Subcutaneous abdominal adipose tissue (tissue), 5 donors: Measurements from ENCODE around the gene DNAH17.

Source experiments
- H3K27ac ChIP-seq: one replicate; pipeline ENCODE4 v1.7.0; 2013; ENCODE audit warnings: low read depth, mild to moderate bottlenecking, inconsistent platforms, low read length, moderate library complexity
- H3K27me3 ChIP-seq, 5 donors: one replicate each; pipeline ENCODE4 v1.7.0; 2013; ENCODE audit warnings: low read length in 5 of 5, inconsistent platforms in 1 of 5; ENCODE audit not compliant: control insufficient read depth in 5 of 5, insufficient read depth in 4 of 5
- H3K36me3 ChIP-seq, 5 donors: one replicate each; pipeline ENCODE4 v1.7.0; 2013; ENCODE audit warnings: low read length in 5 of 5; ENCODE audit not compliant: control insufficient read depth in 5 of 5, insufficient read depth in 5 of 5
- H3K4me1 ChIP-seq, 5 donors: one replicate each; pipeline ENCODE4 v1.7.0; 2013; ENCODE audit warnings: low read length in 5 of 5, mild to moderate bottlenecking in 3 of 5, moderate library complexity in 1 of 5; ENCODE audit not compliant: control insufficient read depth in 5 of 5, insufficient read depth in 5 of 5
- H3K4me3 ChIP-seq, 5 donors: one replicate each; pipeline ENCODE4 v1.7.0; 2013; ENCODE audit warnings: low read length in 5 of 5, low read depth in 1 of 5
- H3K9ac ChIP-seq, 5 donors: one replicate each; pipeline ENCODE4 v1.7.0; 2013; ENCODE audit warnings: low read length in 5 of 5, mild to moderate bottlenecking in 4 of 5, moderate library complexity in 3 of 5
- H3K9me3 ChIP-seq, 5 donors: one replicate each; pipeline ENCODE4 v1.7.0; 2013; ENCODE audit warnings: low read length in 5 of 5; ENCODE audit not compliant: control insufficient read depth in 5 of 5
- donor health status: healthy.
- donor health status: healthy.
- donor health status: healthy.
- donor health status: healthy.
- donor health status: healthy.

The DNAH17 gene, protein sequence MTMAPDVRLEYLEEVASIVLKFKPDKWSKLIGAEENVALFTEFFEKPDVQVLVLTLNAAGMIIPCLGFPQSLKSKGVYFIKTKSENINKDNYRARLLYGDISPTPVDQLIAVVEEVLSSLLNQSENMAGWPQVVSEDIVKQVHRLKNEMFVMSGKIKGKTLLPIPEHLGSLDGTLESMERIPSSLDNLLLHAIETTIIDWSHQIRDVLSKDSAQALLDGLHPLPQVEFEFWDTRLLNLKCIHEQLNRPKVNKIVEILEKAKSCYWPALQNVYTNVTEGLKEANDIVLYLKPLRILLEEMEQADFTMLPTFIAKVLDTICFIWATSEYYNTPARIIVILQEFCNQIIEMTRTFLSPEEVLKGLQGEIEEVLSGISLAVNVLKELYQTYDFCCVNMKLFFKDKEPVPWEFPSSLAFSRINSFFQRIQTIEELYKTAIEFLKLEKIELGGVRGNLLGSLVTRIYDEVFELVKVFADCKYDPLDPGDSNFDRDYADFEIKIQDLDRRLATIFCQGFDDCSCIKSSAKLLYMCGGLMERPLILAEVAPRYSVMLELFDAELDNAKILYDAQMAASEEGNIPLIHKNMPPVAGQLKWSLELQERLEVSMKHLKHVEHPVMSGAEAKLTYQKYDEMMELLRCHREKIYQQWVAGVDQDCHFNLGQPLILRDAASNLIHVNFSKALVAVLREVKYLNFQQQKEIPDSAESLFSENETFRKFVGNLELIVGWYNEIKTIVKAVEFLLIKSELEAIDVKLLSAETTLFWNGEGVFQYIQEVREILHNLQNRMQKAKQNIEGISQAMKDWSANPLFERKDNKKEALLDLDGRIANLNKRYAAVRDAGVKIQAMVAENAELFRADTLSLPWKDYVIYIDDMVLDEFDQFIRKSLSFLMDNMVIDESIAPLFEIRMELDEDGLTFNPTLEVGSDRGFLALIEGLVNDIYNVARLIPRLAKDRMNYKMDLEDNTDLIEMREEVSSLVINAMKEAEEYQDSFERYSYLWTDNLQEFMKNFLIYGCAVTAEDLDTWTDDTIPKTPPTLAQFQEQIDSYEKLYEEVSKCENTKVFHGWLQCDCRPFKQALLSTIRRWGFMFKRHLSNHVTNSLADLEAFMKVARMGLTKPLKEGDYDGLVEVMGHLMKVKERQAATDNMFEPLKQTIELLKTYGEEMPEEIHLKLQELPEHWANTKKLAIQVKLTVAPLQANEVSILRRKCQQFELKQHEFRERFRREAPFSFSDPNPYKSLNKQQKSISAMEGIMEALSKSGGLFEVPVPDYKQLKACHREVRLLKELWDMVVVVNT (N-terminal part only)

DNA sequence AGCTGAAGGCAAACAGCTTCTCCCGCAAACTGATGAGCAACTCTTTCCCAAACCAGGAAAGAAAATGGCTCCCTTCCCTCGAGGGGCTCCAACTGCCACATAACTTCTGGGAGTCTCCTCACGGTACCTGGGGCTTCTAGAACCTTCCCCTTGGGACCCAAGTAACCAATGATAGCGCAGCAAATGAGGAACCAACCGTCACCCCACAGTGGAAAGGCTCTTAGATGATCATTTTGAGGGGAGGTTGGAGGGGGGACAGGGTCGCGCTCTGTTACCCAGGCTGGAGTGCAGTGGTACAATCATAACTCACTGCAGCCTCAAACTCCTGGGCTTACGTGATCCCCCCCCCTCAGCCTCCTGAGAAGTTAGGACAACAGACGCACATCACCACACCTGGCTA is at the start of gene DNAH17:
DNAH17 (minus strand) TSS at position 101 of the 400 bp plus-strand sequence. CDS start 2,339 bp downstream, outside the sequence.
- no peak within 1 kb of the TSS for H3K4me3 ChIP-seq
- no peaks in the 10 kb centered on the region for H3K9me3 ChIP-seq
- H3K4me1 ChIP-seq = peaks cover 0 to 16% (median 0%) of the 10 kb centered on the region in 5 donors
- no peaks in the 10 kb centered on the region for H3K27me3 ChIP-seq
- H3K27ac ChIP-seq = no peak within 1 kb of the TSS
- H3K9ac ChIP-seq = no peak within 1 kb of the TSS
- H3K36me3 ChIP-seq = no peaks in the 10 kb centered on the region

DNA sequence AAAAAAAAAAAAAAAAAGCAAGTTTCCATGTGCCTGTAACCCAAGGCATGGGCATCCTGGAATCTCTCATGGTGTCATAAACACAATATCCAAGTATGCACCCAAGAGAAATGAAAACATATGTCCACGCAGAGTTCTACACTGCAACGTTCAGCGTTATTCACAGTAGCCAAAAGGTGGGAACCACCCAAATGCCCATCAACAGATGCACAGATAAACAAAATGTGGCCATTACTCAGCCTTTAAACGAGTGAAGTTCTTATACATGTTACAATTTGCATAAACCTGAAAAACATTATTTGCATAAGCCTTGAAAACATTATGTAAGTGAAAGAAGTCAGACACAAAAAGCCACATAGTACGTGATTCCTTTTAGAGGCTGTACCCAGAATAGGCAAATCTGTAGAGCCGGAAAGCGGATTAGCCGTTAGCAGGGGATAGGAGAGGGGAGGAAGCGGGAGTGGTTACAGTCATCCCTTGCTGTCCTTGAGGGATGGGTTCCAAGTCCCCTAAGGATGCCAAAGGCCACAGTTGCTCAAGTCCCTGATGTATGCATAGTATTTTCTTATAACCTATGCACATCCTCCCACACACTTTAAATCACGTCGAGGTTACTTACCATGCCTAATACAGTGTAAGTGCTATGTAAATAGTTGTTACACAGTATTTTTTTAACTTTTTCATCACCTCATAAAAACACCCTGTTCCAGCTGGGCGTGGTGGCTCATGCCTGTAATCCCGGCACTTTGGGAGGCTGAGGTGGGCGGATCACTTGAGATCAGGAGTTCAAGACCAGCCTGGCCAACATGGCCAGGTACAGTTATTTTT is 47.3 kb upstream of the DNAH17 start:
- H3K9me3 ChIP-seq = peaks cover 0 to 6% (median 0%) of the 10 kb centered on the region in 5 donors
- H3K27ac ChIP-seq = no peak overlapping the region
- H3K27me3 ChIP-seq = no peaks in the 10 kb centered on the region
- no peaks in the 10 kb centered on the region for H3K36me3 ChIP-seq
- H3K4me1 ChIP-seq = no peaks in the 10 kb centered on the region
- no peak overlapping the region for H3K4me3 ChIP-seq
- no peak overlapping the region for H3K9ac ChIP-seq

DNA sequence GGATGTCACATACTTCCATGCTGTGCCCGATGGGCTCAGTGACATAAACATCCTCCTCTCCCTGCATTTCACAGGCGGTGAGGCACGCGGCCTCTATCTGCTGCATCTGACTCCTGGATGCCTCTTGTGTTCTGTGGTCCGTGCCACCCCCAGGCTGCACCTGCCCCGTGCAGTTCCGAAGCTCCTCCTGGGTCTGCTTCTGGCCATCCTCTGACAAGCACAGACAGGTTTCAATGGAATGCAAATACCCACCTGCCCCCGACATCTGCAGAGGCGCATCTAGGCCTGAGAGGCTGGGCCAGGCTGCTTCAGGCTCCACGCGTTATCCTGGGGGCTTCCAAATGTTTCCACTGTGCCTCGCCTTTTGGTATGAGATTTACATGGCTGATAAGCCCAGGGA is 46.3 kb upstream of the DNAH17 start:
- H3K27ac ChIP-seq = no peak overlapping the region
- peaks cover 0 to 5% (median 4%) of the 10 kb centered on the region in 5 donors for H3K4me1 ChIP-seq
- H3K36me3 ChIP-seq = no peaks in the 10 kb centered on the region
- H3K4me3 ChIP-seq = no peak overlapping the region
- no peaks in the 10 kb centered on the region for H3K27me3 ChIP-seq
- H3K9ac ChIP-seq = no peak overlapping the region
- peaks cover 0 to 6% (median 0%) of the 10 kb centered on the region in 5 donors for H3K9me3 ChIP-seq

DNA sequence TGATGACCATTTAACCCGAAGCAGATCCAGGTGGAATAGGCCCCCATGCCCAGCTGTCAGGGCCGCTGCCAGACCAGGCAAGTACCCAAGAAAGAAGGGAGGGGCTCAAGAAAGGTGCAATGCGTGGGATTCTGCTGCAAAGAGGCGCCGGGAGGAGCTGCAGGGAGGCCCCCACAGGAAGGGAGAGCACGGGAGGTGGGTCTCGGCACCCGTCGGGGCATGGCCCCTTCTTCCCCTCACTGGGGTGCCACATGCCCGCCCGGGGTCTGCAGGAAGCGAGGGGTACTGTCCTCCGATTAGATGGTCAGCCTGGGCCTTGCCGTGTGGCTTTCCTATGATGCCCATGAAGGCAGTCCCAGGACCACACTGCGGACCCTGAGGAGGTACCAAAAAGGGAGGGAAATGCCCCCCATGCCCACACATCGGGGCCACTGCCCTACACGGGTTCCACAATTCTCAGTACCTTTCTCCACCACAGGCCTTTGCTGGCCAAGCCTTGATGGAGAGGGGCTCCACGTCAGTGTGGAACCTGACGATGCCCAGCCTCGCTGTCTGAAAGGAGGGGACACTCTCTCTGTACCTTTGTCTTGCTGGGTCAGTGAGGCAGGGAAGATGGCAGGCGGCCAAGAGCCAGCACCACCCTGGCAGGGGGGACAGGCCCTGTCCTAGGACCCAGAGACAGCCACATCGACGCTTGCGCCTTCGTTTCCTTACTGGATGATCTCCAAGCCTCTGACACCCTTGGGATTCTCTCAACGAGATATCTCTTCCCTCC is 45.5 kb upstream of the DNAH17 start:
- no peak overlapping the region for H3K27ac ChIP-seq
- H3K4me1 ChIP-seq = peaks cover 0 to 13% (median 10%) of the 10 kb centered on the region in 5 donors
- peaks cover 0 to 6% (median 0%) of the 10 kb centered on the region in 5 donors for H3K9me3 ChIP-seq

DNA sequence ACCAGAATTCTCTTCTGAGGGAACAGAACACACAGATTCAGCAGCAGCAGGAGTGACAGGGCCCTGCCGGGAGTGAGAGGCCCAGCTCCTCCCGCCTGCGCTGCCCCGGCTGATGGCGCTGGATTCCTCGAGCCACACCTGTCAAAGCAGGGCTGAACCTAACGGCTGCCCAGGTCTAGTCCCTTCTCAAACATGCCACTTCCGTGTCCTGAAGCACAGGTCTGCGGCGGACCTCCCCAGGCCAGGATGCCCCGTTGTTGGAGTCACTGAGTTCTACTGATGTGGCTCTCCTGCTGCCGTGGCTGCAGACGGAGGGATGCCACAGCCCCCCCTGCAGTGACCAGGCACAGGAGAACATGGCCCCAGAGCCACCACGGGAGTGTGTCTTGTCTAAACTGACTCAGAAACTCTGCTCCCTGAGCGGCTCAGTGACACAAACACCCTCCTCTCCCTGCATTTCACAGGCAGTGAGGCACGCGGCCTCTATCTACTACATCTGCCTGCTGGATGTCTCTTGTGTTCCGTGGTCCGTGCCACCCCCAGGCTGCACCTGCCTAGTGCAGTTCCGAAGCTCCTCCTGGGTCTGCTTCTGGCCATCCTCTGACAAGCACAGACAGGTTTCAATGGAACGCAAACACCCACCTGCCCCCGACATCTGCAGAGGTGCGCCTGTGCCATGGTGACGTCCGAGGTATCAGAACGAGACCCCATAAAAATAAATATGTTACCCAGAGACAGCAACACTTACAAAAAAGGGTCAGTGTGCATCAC is 44.7 kb upstream of the DNAH17 start:
- Histone ChIP-seq H3K27me3 (no peaks in the 10 kb centered on the region), H3K36me3 (no peaks in the 10 kb centered on the region), H3K4me1 (peaks cover 2 to 21% (median 17%) of the 10 kb centered on the region in 5 donors)

More for the DNA sequence above, 45.5 kb upstream of the DNAH17 start:
- no peaks in the 10 kb centered on the region for H3K27me3 ChIP-seq
- no peak overlapping the region for H3K4me3 ChIP-seq
- H3K36me3 ChIP-seq = no peaks in the 10 kb centered on the region
- no peak overlapping the region for H3K9ac ChIP-seq

DNA sequence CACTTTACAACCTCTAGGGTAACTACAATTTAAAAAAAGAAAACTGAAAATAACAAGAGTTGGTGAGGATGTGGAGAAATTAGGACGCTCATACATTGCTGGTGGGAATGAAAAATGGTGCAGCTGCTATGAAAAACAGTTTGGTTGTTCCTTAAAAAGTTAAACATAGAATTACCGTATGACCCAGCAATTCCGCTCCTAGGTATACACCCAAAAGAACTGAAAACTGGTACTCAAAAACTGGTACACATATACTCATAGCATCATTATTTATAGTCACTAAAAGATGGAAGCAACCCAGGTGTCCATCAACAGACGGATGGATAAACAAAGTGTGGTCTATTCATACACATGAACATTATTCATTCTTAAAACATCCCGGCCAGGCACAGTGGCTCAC is 42.9 kb upstream of the DNAH17 start:
- no peaks in the 10 kb centered on the region for H3K36me3 ChIP-seq
- no peak overlapping the region for H3K4me3 ChIP-seq
- H3K4me1 ChIP-seq = peaks cover 5 to 29% (median 21%) of the 10 kb centered on the region in 5 donors
- no peaks in the 10 kb centered on the region for H3K27me3 ChIP-seq
- H3K27ac ChIP-seq = no peak overlapping the region
- peaks cover 0 to 6% (median 0%) of the 10 kb centered on the region in 5 donors for H3K9me3 ChIP-seq
- H3K9ac ChIP-seq = no peak overlapping the region

More for the DNA sequence above, 44.7 kb upstream of the DNAH17 start:
- no peak overlapping the region for H3K9ac ChIP-seq
- H3K9me3 ChIP-seq = peaks cover 0 to 6% (median 0%) of the 10 kb centered on the region in 5 donors
- H3K27ac ChIP-seq = no peak overlapping the region
- no peak overlapping the region for H3K4me3 ChIP-seq

DNA sequence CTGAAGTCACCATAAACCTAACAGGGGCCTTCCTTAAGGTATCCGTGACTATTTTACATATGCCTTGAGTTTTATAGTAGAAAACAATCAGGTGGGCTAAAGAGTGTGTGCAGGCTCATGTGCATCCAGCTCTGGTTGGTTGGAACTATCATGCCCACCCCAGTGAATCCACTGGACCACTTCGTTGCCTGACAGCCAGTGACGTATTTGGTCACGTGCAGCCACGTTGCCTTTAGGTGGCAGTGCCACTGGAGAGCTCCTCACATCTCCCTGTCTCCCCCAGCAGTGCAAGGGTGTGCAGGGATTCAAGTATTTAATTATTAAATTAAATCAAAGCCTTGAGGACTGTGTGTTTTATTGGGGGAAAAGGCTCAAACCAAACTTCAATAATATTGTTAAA is 42.1 kb upstream of the DNAH17 start:
- H3K9me3 ChIP-seq = peaks cover 0 to 6% (median 0%) of the 10 kb centered on the region in 5 donors
- H3K9ac ChIP-seq = no peak overlapping the region
- H3K27ac ChIP-seq = no peak overlapping the region

More for the DNA sequence above, 42.1 kb upstream of the DNAH17 start:
- no peaks in the 10 kb centered on the region for H3K27me3 ChIP-seq
- no peak overlapping the region for H3K4me3 ChIP-seq
- H3K4me1 ChIP-seq = peaks cover 5 to 29% (median 21%) of the 10 kb centered on the region in 5 donors
- no peaks in the 10 kb centered on the region for H3K36me3 ChIP-seq
